Fibroblast of the aortic adventitia (primary cell): ENCODE data around the gene RFTN1. TPM values are rescaled to one million over a fixed set of nuclear protein-coding genes. Genes with fewer than 3 reads are reported as not detected.
A peak's percentile ranks its signal among the peaks of the same experiment; 100 is the strongest.

Experiments
- DNase-seq: peaks from one replicate; pipeline ENCODE4 v3.0.0-alpha.2; 2010; ENCODE audit warnings: low read depth
- H3K4me3 ChIP-seq: 2 replicates; pipeline ENCODE4 v1.5.1; 2011; ENCODE audit warnings: low read depth, mild to moderate bottlenecking, control low read depth, low read length, moderate library complexity
- total RNA-seq: library from RNA; depleted of rRNA; stranded (reverse); fragments of >200 nt; gene quantifications from 2 replicates; pipeline ENCODE4 v1.2.3, GENCODE V29; 2012; ENCODE audit warnings: low replicate concordance
- TF ChIP-seq, protein P1 (sequence below): IDR thresholded peaks from 2 replicates; pipeline ENCODE4 v1.5.1; 2011; ENCODE audit warnings: mild to moderate bottlenecking, low read length, control low read depth, inconsistent platforms; ENCODE audit not compliant: insufficient read depth

The RFTN1 gene
- total RNA-seq, 1 donor: 54.7 TPM

DNA sequence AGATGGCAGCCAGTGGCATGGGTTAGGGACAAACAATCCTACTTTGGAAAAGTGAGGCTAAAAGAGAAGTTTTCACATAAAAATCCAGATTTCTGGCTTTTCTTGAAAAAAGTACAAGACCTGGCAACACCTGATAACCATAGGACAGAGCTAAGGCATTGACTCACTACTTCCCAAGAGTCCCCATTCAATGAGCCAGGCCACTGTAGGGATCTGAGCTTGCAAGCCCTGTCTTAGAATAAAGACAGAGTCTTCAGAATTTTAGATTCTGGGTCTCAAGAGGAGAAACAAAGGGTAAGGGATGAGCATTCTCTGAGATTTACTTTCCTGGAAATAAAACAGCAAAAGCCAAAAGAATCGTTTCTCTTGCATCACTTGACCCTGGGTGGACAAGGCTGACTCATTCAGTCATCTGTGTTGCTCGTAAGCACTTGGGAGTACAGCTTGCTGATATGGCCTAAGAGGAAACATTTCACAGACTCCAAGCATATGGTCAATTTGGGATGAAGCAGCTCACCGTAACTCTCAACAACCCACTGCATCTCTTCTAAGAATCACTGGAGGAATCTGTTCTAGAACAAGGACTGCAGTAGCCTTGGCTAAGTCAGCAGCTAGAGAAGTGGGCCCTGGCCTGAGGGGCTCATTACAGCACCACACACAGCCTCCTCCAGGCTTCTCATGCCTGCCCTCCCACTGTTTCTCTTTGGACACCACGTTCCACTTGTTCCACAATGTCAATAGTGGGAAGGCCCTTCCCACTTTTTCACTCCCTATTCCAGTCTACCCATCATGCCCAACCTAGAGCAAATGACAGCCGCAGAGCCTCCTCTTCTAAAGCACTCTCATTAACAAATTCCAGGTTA, 86.2 kb downstream of the RFTN1 start:
- TF ChIP-seq, protein P1, sequence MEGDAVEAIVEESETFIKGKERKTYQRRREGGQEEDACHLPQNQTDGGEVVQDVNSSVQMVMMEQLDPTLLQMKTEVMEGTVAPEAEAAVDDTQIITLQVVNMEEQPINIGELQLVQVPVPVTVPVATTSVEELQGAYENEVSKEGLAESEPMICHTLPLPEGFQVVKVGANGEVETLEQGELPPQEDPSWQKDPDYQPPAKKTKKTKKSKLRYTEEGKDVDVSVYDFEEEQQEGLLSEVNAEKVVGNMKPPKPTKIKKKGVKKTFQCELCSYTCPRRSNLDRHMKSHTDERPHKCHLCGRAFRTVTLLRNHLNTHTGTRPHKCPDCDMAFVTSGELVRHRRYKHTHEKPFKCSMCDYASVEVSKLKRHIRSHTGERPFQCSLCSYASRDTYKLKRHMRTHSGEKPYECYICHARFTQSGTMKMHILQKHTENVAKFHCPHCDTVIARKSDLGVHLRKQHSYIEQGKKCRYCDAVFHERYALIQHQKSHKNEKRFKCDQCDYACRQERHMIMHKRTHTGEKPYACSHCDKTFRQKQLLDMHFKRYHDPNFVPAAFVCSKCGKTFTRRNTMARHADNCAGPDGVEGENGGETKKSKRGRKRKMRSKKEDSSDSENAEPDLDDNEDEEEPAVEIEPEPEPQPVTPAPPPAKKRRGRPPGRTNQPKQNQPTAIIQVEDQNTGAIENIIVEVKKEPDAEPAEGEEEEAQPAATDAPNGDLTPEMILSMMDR: no peak
- H3K4me3 ChIP-seq: no peak overlapping the region
- peak; percentile 97 for DNase-seq

DNA sequence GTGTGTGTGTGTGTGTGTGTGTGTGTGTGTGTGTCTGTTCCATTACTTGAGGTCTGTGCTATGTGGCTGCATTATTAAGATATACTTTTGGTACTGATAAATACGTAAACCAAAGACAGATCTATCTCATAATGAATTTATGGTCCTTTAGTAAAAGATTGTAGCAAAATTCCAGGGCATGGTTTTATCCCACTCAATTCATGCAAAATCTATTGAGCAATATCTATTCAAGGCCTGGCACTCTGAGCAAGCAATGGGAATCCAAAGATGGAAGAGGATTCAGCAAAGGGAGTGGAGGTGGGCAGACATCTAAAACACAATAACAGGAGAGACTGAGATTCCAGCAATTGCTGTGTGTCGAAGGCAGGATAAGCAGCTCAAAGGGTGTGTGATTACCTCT, 86.8 kb downstream of the RFTN1 start:
- DNase-seq: peak; percentile 55
- TF ChIP-seq, protein P1: no peak
- no peak overlapping the region for H3K4me3 ChIP-seq

DNA sequence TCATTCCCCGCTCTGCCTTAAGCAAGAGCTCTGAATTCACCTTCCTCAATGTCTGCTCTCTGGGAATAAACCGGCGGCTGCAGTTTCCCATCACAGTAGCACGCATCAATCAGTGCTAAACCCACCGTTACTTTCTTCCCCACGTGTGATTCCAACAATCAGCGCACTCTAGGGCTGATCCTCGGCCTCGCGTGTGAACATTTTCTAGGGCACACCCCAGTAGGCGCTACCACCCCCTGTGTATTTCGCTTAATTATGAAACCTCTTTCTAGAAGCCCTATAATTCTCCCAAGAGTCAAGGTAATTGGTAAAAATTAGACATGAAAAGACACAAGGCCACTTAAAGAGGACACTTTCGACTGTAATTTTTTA, 87.5 kb downstream of the RFTN1 start:
- no peak for DNase-seq
- TF ChIP-seq, protein P1: no peak
- H3K4me3 ChIP-seq: no peak overlapping the region

DNA sequence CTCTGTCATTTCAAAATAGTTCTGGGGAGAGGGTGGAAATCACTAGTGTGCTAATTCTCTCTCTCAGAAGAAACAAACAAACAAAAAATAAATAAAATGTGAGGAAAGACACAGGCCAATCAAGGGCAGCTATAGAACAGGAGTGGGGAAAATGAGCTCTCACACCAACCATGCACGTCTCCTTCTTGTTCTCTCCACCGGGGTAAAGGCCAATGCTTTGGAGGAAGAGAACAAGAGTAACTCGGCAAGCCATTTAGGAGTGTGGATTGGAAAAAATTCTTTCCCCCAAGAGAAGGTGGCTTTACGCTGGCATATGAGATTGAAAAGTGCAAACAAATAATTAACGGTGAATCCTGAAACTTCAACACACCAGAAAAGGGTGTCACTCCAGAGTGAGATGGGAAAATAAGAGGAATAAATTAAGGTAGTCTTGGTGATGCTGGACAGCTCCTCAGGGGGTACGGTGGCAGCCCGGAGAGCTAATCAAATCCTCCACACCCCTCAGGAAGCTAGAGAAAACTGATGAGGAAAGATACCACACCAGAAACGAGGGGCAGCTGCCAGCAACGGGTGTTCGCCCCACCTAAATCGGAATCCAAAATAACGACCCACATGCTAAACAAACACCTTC, 88.0 kb downstream of the RFTN1 start:
- no peak for DNase-seq
- TF ChIP-seq, protein P1: no peak
- H3K4me3 ChIP-seq: no peak overlapping the region

DNA sequence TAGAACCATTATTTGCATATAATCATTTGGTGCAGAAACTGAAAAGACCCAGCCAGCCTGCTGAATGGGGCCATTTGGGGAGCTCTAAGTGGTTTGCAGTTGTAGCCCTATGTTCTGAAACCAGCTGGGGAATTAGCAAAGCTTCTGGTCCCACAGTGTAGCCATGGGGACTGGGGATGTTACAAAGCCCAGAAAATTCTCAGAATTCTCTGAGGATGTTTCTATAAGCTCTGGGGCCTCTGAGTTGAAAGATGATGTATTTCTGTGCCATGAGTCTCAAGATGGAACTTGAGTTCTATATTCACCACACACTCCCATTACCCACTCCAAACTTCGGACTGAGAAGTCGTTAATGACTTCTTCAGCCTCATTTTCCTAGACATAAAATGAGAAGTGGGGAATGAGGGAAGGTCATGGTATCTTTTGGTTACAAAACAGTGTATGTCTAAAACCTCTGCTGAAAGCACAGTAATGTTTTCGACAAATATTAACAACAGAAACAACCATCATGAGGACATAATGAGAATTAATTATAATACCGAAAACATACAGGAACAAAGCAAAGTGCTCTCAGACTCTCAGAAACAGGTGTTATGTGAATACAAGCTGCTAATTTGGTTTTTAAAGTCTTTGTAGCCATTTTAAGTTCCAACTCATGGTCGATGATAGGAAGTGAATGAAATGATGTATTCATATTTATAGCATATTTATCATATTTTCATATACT, 89.4 kb downstream of the RFTN1 start:
- no peak for DNase-seq
- TF ChIP-seq, protein P1: no peak
- no peak overlapping the region for H3K4me3 ChIP-seq

DNA sequence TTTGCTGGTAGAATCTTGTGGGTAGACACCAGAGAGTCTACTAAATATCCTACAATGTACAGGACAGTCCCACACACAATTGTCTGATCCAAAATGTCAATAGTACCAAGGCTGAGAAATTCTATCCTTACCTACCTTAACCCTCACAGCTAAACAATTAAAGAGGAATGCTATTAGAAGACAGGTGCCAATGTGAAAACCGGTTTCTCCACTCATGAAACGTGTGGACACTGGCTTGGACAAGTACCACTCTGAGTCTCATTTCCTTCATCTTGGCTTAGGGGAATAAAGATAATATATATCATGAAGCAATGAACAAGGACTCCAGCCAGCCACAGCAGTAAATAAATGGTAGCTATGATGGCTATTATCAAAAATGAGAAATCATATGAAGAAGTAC, 90.2 kb downstream of the RFTN1 start:
- TF ChIP-seq, protein P1: no peak
- DNase-seq: no peak
- no peak overlapping the region for H3K4me3 ChIP-seq
